ENCODE measurements around the gene CRLF1.

GRCh38 chr19:18587561-18587960, 19.0 kb downstream of the CRLF1 start:
- no peak for TF ChIP-seq POLR2AphosphoS5 (IDR thresholded peaks at IDR 0.05; ENCODE audit: low read depth, low read length)
- no peak for TF ChIP-seq POLR2A (IDR thresholded peaks at IDR 0.05; ENCODE audit: low read depth, low read length)
- TF ChIP-seq TAF1 (IDR thresholded peaks at IDR 0.05; ENCODE audit: borderline replicate concordance, low read depth, low read length) = no peak
